Muscle layer of duodenum (tissue), 2 donors: Measurements from ENCODE around the gene SEL1L2.

Experiments
- H3K27ac ChIP-seq: one replicate; pipeline ENCODE4 v1.7.0; 2013; ENCODE audit warnings: mild to moderate bottlenecking, low read length
- H3K27me3 ChIP-seq: one replicate; pipeline ENCODE4 v1.7.0; 2013; ENCODE audit warnings: low read depth, mild to moderate bottlenecking, control low read depth, low read length
- H3K36me3 ChIP-seq, 2 donors: one replicate each; pipeline ENCODE4 v1.7.0; 2013; ENCODE audit warnings: low read length in 2 of 2, control low read depth in 1 of 2, mild to moderate bottlenecking in 1 of 2; ENCODE audit not compliant: insufficient read depth in 2 of 2, control insufficient read depth in 1 of 2
- H3K4me1 ChIP-seq, 2 donors: one replicate each; pipeline ENCODE4 v1.7.0; 2013; ENCODE audit warnings: low read length in 2 of 2, mild to moderate bottlenecking in 2 of 2, control low read depth in 1 of 2, moderate library complexity in 1 of 2; ENCODE audit not compliant: insufficient read depth in 2 of 2, control insufficient read depth in 1 of 2
- H3K4me3 ChIP-seq, 2 donors: one replicate each; pipeline ENCODE4 v1.7.0; 2013; ENCODE audit warnings: low read length in 2 of 2, low read depth in 1 of 2, mild to moderate bottlenecking in 1 of 2
- H3K9me3 ChIP-seq, 2 donors: one replicate each; pipeline ENCODE4 v1.7.0; 2013; ENCODE audit warnings: low read length in 2 of 2, control low read depth in 1 of 2, mild to moderate bottlenecking in 1 of 2; ENCODE audit not compliant: control insufficient read depth in 1 of 2
- donor health status: healthy.

SEL1L2 gene

DNA sequence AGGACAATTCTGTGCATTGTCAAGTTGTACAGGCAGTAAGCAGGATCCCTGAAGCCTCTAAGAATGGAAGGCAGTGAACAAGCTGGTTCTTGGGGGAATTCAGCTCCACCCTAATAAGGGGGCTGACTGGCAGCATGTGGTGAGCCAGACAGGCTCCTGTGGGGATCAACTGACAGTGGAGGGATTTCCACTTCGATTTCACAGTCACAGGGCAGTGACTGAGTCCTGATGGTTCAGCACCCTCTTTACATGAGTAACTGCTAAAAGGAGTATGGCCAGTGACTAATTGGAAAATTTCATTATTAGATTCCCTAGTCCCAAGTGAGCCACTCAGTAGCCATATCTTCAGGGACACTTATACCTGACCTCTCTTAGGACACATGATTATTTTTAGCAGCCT, 127.2 kb downstream of the SEL1L2 start:
- Histone ChIP-seq H3K27me3 (no peaks in the 10 kb centered on the region), H3K9me3 (no peaks in the 10 kb centered on the region), H3K4me1 (peaks cover 4 to 9% of the 10 kb centered on the region in 2 donors), H3K4me3 (no peak overlapping the region), H3K36me3 (no peaks in the 10 kb centered on the region), H3K27ac (no peak overlapping the region)

DNA sequence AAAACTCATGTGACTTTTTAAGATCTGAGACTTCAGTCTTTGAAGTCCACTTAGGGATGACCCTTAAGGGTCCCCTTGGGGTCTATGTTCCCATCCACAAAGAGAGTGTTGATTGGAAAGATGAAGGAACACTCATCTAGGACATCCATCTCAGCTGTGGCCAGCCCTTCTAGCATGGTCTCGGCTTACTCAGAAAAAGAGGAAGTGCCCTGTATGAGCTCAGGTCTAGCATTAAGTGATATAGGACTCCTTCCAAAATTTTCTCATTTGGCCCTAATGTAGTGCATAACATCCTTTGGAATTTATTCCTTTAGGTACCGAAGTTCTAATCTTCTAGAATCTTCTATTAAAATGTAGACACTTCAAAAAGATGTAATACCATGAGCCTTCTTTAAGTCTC, 128.2 kb downstream of the SEL1L2 start:
- Histone ChIP-seq H3K36me3 (no peaks in the 10 kb centered on the region), H3K9me3 (no peaks in the 10 kb centered on the region), H3K4me1 (peaks cover 4 to 9% of the 10 kb centered on the region in 2 donors), H3K27ac (no peak overlapping the region), H3K4me3 (no peak overlapping the region), H3K27me3 (no peaks in the 10 kb centered on the region)

- no peak overlapping the region for H3K27ac ChIP-seq
- H3K9me3 ChIP-seq: no peaks in the 10 kb centered on the region
Measured at GRCh38 chr20:13858871-13859270, 131.5 kb downstream of the SEL1L2 start.

GRCh38 chr20:13858439-13858838, 132.0 kb downstream of the SEL1L2 start:
- H3K27ac ChIP-seq: no peak overlapping the region
- no peaks in the 10 kb centered on the region for H3K36me3 ChIP-seq

More at GRCh38 chr20:13858871-13859270, 131.5 kb downstream of the SEL1L2 start:
- Histone ChIP-seq H3K4me1 (no peaks in the 10 kb centered on the region), H3K4me3 (no peak overlapping the region), H3K36me3 (no peaks in the 10 kb centered on the region), H3K27me3 (no peaks in the 10 kb centered on the region)

GRCh38 chr20:13857961-13858360, 132.5 kb downstream of the SEL1L2 start:
- Histone ChIP-seq H3K27ac (no peak overlapping the region), H3K36me3 (no peaks in the 10 kb centered on the region), H3K9me3 (no peaks in the 10 kb centered on the region), H3K4me1 (no peaks in the 10 kb centered on the region), H3K27me3 (no peaks in the 10 kb centered on the region), H3K4me3 (no peak overlapping the region)

More at GRCh38 chr20:13858439-13858838, 132.0 kb downstream of the SEL1L2 start:
- no peaks in the 10 kb centered on the region for H3K27me3 ChIP-seq
- no peaks in the 10 kb centered on the region for H3K4me1 ChIP-seq
- H3K4me3 ChIP-seq: no peak overlapping the region
- no peaks in the 10 kb centered on the region for H3K9me3 ChIP-seq

DNA sequence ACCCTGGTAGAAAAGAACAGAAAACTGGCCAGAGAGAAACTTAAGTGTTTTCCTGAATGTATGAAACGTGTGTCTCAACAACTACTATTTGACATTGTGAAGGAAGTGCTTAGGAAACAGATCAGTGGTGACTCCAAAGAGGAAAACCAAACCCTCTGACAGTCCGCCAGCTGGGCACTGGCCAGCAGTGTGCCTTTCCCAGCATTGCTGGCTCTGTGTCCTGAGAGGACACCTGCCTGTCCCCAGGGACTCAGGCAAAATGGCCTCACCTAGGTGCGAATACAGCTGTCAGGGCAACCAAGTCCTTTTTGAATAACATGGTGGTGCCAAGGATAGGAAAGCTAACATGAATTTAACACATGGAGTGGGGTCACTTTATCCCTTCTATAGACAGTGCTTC, 133.1 kb downstream of the SEL1L2 start:
- no peaks in the 10 kb centered on the region for H3K27me3 ChIP-seq
- H3K4me1 ChIP-seq: peaks cover 0 to 2% of the 10 kb centered on the region in 2 donors
- no peaks in the 10 kb centered on the region for H3K36me3 ChIP-seq
- no peaks in the 10 kb centered on the region for H3K9me3 ChIP-seq
- no peak overlapping the region for H3K27ac ChIP-seq
- H3K4me3 ChIP-seq: no peak overlapping the region

- Histone ChIP-seq H3K4me3 (no peak overlapping the region), H3K4me1 (peaks cover 0 to 10% of the 10 kb centered on the region in 2 donors), H3K27ac (no peak overlapping the region), H3K27me3 (no peaks in the 10 kb centered on the region), H3K36me3 (no peaks in the 10 kb centered on the region), H3K9me3 (no peaks in the 10 kb centered on the region)
Measured at GRCh38 chr20:13856354-13856753, 134.1 kb downstream of the SEL1L2 start.

DNA sequence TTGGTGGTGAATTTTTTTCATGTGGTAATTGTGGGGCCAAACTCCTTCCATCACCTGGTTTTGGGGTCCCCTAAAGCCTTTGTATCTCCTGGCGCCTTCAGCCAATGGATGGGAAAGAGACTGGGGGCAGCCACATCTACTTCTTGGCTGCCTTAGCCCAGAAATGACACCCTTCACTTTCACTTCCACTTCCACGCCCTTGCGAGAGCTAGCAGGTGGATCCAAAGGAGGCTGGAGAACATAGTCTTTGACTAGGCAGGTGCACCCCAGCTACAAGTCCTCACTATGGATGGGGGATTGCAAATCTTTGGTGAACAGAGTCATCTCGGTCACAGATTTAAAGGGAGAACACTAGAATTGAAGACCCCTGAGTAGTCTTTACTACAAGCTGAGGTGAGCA, 134.8 kb downstream of the SEL1L2 start:
- Histone ChIP-seq H3K9me3 (no peaks in the 10 kb centered on the region), H3K36me3 (no peaks in the 10 kb centered on the region), H3K4me1 (peaks cover 0 to 10% of the 10 kb centered on the region in 2 donors), H3K4me3 (no peak overlapping the region), H3K27ac (no peak overlapping the region), H3K27me3 (no peaks in the 10 kb centered on the region)

DNA sequence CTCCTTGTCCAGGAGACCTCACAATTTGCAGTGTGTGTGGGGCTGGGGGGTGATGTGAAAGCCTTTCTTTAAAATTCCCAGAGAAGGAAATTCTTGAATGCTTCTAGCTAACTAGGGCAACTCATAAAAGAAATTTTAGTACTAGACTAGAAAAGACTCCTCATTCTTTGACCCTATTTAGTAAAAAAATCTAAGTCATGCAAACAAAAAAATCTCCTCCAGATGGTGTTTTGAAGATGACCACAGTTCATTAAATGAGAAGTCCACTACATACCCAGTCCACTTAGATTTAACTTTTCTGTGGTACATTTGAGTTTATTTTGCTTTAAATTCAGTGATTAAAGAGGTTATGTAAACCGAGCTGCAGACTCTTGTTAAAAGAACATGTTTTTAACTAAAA, 138.1 kb downstream of the SEL1L2 start:
- Histone ChIP-seq H3K36me3 (no peaks in the 10 kb centered on the region), H3K27me3 (no peaks in the 10 kb centered on the region), H3K4me3 (no peak overlapping the region), H3K4me1 (peaks cover 0 to 10% of the 10 kb centered on the region in 2 donors), H3K9me3 (no peaks in the 10 kb centered on the region), H3K27ac (no peak overlapping the region)

- H3K36me3 ChIP-seq: no peaks in the 10 kb centered on the region
- no peaks in the 10 kb centered on the region for H3K27me3 ChIP-seq
- peaks cover 0 to 10% of the 10 kb centered on the region in 2 donors for H3K4me1 ChIP-seq
- H3K9me3 ChIP-seq: no peaks in the 10 kb centered on the region
- no peak overlapping the region for H3K4me3 ChIP-seq
- H3K27ac ChIP-seq: no peak overlapping the region
Measured at GRCh38 chr20:13851279-13851678, 139.1 kb downstream of the SEL1L2 start.

GRCh38 chr20:13844296-13844695, 146.1 kb downstream of the SEL1L2 start:
- no peak overlapping the region for H3K4me3 ChIP-seq
- H3K36me3 ChIP-seq: no peaks in the 10 kb centered on the region
- no peak overlapping the region for H3K27ac ChIP-seq
- peaks cover 0 to 10% of the 10 kb centered on the region in 2 donors for H3K4me1 ChIP-seq
- H3K9me3 ChIP-seq: no peaks in the 10 kb centered on the region
- H3K27me3 ChIP-seq: no peaks in the 10 kb centered on the region

GRCh38 chr20:13841206-13841605, 149.2 kb downstream of the SEL1L2 start:
- Histone ChIP-seq H3K4me1 (peaks cover 0 to 20% of the 10 kb centered on the region in 2 donors), H3K4me3 (no peak overlapping the region), H3K27me3 (no peaks in the 10 kb centered on the region), H3K36me3 (no peaks in the 10 kb centered on the region), H3K9me3 (no peaks in the 10 kb centered on the region), H3K27ac (no peak overlapping the region)
